ENCODE results near the gene AIF1L.
"Not testable (repeated sequence)": the region's sequence is repeated elsewhere in the genome, so short reads cannot be mapped to it uniquely, and the experiment has no call there.

AIF1L gene

DNA sequence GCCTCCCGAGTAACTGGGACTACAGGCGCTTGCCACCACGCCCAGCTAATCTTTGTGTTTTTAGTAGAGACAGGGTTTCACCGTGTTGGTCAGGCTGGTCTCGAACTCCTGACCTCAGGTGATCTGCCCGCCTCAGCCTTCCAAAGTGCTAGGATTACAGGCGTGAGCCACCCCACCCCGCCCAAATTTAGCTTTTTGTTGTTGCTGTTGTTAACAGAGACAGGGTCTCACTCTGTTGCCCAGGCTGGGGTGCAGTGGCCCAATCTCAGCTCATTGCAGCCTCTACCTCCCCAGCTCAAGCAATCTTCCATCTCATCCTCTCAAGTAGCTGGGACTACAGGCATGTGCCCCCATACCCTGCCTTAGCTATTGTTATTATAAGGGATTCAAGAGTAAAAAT is 3.5 kb downstream of the AIF1L start:
- DNase-seq: not testable (repeated sequence)

- DNase-seq: no peak
These were observed 4.1 kb downstream of the AIF1L start for GRCh38 chr9:131100445-131100844.

- DNase-seq: no peak
These were observed 5.1 kb downstream of the AIF1L start for GRCh38 chr9:131101207-131101964.

DNA sequence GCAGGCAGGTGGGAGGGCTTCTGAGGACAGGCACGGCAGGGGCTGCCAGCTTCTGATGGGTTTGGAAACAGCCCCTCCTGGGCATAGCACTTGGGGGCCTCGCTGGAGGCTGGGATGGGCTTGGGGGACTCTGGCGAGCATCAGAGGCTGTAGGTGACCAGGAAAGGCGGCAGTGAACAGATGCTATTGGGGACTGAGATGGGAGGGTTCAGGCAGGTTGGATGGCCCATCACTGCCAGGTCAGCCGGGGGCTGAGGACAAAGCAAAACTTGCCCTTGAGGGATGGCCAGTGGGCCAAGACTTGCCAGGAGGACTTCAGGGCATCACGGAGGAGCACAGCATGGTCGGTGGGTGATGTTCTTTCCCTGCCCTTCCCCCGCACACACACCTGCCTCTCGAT is 6.7 kb downstream of the AIF1L start:
- DNase-seq: no peak

DNA sequence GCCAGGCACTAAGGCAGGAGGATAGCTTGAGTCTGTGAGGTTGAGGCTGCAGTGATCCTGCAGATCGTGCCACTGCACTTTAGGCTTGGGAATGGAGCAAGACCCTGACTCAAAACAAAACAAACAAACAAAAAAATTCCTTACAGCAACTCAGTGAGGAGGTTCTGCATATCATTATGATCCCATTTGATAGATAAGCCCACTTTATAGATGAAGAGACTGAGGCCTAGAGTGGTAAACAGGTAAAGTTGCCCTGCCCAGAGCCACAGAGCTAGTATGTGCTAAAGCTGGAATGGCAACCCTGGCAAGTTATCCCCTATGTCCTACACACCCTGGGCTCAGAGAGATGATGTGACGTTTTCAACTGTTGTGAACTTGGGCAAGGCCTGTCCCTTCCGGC is 7.2 kb downstream of the AIF1L start:
- DNase-seq: no peak

GRCh38 chr9:131104016-131104740 is 7.8 kb downstream of the AIF1L start:
- DNase-seq: no peak

GRCh38 chr9:131105952-131106351 is 9.6 kb downstream of the AIF1L start:
- DNase-seq: no peak

DNA sequence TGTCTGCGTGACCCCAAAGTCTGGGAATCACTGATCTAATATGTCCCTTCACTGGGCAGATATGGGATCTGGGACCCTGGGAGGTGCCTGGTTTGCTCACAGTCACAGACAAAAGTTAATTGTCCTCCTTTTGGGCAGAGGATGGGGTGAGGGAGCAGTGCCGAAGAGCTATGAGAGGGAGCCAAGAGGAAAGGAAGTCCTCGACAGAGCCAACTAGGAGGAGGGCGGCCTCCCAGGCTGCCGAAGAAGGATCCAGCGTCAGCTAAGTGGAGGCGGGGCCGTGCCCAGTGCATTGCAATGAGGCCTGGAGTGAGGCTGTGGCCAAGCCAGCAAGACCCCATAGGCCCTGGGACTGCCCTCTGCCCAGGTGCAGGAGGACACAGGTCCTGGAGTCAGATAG is 11.4 kb downstream of the AIF1L start:
- no peak for DNase-seq

DNA sequence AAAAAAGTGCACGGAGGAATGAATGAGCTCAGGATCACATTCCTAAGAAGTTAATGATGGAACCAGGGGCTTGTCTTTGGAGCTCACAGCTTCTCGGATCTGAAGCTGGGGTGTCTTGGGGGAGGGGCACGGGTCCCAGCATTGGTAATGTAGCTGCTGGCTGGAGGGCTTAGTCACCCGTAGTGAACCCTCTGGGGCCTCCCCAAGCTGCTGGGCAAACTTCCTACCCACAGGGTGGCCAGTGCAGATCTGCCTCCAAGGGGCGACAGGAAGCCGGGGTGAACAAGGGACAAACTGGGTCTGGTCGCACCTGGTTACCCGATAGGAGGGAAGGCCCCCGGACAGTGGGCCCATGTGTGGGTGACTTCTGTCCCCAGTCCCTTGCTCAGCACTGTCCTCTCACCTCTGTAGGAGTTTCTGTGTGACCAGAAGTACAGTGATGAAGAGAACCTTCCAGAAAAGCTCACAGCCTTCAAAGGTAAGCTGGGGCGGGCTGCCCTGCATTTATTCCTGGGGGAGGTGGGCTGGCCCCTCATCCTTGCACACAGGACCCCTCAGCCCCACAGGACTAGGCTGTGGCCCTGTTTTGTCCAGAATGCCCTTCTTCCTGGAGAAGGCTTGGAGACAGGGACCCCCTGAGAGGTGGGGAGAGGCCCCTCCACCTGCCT is 15.0 kb downstream of the AIF1L start:
- DNase-seq: no peak

DNA sequence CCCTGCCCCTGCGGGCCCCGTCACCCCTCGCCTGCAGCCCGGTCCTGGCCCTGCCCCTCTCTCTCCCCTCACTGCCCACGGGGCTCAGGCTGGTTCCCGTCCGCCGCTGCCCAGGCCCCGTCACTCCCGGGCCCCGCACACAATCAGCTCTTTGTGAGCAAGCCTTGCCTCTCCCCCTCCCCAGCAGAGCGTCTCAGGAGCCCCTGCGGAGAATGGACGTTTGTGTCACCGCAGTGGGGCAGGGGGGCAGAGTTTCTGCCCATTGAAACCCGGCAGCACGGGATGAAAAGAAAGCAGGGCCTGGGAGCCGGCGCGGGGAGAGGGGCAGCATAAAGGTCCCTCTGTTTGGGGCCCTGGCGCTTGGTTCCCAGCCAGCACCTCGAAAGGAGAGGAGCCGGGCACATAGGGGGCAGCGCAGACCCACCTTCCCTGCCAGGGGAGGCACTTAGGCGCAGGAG is 15.6 kb downstream of the AIF1L start:
- no peak for DNase-seq

DNA sequence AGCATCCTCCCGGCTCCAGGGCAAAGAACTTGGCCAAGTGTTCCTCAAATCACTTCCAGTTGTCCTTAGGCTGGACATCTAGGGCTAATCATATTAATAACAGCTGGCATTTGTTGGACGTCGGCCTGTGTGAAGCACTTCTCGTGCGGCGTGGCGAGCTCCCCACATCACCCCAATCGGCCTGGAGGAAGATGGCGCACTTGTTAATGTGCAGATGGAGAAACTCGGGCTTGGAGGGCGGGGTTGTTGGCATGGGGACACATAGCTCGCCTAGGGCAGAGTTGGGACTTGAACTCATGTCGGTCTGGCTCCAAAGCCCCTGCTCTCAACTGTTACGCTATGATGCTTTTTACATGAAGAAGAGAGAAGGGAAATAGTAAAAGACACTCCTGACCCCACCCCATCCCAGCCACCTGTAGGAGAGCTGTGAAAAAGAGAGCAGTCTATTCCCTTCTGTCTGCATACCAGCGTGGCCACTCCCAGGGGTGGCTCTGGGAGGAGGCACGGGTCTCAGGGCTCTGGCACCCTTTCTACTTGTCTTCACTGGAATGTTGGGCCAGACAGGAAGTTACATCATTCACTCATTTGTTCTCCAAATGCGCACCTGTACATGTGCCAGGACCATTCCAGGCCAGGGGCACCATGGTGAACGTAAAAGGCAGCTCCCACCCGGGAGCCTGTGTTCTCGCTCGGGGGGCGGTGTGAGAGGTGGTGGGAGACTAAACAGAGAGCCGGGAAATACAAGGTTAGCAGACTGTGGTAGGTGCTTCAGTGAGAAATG is 16.2 kb downstream of the AIF1L start:
- DNase-seq: no peak

DNA sequence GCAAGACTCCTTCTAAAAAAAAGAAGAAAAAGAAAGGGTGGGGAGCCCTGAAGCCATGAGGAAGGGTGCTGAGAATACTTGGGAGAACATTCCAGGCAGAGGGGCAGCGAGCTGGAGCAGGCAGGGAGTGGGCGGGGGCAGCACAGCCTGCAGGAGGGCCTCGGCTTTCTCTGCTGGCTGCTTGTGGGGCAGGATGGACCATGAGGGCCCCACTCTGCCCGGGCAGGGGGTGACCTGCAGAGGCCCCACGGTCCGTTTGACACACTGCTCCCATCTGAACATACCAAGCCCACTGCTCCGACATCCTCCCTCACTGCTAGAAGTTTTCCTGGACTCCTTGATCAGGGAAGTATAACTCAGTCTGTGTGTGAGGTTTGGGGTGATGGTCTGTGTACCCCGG is 17.3 kb downstream of the AIF1L start:
- no peak for DNase-seq

GRCh38 chr9:131114084-131114535 is 17.8 kb downstream of the AIF1L start:
- DNase-seq: no peak

DNA sequence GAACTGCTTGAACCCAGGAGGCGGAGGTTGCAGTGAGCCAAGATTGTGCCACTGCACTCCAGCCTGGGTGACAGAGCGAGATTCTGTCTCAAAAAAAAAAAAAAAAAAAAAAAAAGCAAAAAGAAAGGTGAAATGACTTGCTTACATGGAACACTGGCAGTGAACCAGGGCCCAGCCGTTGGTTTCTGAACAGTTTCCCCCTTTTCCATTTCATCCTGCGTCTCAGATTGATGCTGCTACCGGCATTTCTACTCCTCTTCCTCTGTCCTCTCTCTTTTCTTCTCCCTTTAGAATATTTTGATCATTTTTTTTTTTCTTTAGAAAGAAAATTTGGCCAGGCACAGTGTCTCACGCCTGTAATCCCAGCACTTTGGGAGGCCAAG is 19.0 kb downstream of the AIF1L start:
- not testable (repeated sequence) for DNase-seq

DNA sequence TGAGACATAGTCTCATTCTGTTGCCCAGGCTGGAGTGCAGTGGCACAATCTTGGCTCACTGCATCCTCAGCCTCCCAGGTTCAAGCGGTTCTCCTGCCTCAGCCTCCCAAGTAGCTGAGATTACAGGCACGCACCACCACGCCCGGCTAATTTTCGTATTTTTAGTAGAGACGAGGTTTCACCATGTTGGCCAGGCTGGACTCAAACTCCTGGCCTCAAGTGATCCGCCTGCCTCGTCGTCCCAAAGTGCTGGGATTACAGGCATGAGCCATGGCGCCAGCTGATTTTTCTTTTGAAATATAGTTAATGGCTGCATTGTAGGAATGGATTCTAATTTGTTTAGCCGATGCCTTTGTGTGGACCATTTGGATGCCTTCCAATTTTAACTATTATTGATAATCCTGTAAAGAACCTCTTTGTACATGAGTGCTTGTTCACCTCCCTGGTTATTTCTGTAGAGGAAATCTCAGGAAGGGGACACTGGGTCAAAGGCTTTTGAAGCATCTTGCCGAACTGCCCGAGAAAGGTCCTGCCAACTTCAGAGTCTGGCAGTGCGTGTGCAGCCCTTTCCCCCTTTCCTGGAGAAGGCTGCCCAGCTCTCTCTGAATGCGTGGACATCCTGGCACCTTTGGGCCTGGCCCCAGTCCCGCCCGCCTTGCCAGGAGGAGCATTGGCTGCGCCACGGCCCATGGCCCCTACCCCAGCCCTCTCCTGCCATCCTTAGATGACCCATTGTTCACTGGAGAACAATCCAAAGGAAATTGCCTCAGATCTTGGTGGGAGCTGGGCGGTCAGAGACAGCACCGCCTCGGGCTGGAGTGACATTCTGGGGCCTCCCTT is 20.2 kb downstream of the AIF1L start:
- DNase-seq: no peak

GRCh38 chr9:131117121-131117761 is 20.9 kb downstream of the AIF1L start:
- no peak for DNase-seq

DNA sequence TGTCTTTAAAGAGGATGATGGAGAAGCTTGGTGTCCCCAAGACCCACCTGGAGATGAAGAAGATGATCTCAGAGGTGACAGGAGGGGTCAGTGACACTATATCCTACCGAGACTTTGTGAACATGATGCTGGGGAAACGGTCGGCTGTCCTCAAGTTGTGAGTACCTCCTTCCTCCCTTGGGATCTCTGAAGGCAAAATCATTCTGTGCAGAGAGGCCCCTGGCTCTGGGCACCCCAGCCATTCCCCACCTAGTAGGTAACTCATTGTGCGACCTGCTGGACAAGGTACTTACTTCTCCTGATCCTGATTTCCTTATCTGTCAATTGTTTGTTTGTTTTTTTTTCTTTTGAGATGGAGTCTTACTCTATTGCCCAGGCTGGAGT is 21.4 kb downstream of the AIF1L start:
- no peak for DNase-seq

GRCh38 chr9:131119600-131119999 is 23.3 kb downstream of the AIF1L start:
- no peak for DNase-seq

DNA sequence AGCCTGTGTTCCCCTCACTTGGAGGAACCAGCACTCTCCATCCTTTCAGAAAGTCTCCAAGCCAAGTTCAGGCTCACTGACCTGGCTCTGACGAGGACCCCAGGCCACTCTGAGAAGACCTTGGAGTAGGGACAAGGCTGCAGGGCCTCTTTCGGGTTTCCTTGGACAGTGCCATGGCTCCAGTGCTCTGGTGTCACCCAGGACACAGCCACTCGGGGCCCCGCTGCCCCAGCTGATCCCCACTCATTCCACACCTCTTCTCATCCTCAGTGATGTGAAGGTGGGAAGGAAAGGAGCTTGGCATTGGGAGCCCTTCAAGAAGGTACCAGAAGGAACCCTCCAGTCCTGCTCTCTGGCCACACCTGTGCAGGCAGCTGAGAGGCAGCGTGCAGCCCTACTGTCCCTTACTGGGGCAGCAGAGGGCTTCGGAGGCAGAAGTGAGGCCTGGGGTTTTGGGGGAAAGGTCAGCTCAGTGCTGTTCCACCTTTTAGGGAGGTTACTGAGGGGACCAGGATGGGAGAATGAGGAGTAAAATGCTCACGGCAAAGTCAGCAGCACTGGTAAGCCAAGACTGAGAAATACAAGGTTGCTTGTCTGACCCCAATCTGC is 24.4 kb downstream of the AIF1L start:
- DNase-seq: no peak

DNA sequence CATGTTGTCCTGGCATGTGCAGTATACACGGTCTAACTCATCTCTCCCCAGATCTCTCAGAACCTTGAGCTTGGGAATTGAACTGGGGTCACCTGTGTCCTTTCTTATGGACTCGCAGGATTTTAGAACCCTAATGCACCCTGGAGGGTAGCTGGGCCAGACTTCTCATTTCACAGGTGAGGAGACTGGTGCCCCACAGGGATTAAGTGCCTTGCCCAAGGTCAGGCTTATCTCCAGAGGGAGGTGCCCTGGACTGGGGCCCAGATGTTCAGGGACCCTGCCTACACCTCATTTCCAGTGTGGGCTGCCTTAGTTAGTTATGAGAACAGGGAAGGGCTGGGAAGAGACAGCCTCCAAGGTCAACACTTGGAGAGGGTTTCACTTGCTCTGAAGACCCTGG is 25.0 kb downstream of the AIF1L start:
- DNase-seq: no peak

DNA sequence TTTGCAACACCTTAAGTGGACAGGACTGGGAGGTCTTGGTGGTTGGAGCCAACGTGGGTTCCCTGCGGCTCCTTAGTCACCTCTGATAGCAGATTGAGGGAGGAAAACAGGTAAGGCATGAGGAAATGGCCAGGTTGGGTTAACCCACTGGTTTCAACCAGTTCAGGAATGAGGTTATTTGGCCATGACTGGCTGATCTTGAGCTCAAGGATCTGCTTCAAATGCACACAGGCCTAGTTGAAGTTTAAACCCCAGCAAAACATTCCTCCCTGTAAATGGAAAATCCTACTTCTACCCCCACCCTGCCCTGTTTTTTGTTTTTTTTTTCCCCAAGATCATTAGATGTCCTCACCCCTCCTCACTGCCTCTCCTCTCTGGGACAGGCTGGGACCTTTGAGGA is 25.8 kb downstream of the AIF1L start:
- no peak for DNase-seq

DNA sequence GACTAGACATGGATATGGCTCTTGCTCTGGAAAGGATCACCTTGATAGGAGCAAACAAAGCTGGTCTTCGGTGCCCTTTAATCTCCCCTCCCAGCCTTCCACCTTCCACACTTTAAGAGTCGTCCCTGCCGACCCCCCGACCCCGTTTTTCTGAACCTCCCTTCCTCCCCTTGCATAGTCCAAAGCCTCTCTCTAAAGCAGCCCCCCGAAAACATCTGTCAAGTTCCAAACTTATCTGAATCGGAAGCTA is 28.6 kb downstream of the AIF1L start:
- DNase-seq: no peak
